Occipital lobe (tissue), 2 donors: ENCODE results near the gene FAF1. TPM values are rescaled to one million over a fixed set of nuclear protein-coding genes. Genes with fewer than 3 reads are reported as not detected.

Experiments
- DNase-seq: peaks from one replicate; lab custom pipeline; 2025; lab: John Stamatoyannopoulos, UW
- total RNA-seq: library from RNA; depleted of rRNA; stranded (reverse); fragments of >200 nt; gene quantifications from one replicate; pipeline ENCODE4 v1.2.3, GENCODE V29; 2014

FAF1 gene
- total RNA-seq, 1 donor from 2014 or later: 40.4 TPM

GRCh38 chr1:50978144-50978851 lies 18.2 kb upstream of the FAF1 start:
- no peak for DNase-seq

- DNase-seq: peak; percentile 28
Measured at GRCh38 chr1:50977575-50978143, 17.6 kb upstream of the FAF1 start.

DNA sequence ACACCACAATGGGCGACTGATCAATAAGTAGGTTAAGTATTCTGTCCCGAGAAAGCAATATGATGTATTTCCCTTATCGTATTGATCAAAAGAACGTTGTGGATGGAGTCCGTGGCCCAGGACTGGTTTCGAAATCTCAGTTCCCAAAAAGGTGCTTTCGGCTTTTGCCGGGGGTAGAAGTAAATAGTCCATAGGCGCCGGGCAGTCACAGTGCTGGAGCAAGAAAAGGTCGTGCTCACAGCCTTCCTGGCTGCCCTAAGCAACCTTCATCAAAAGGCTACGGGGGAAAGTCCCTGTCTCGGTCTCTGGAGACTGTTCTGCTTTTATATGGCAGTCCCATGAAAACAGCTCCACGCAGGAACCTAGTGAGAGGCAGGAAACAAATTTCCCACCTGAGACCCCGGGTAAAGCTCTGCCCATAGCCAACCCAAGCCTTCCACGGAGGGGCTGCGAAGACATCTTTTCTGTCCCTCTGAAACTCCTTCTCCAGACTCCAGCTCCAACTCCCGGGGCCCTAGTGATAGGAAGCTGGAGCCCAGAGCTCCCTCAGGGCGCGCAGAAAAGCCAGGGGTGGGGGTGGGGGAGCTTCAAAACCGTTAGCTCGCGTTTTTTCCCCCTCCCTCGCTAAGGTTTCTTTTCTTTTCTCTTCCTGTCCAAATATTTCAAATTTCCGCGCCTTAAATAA lies 17.0 kb upstream of the FAF1 start:
- DNase-seq: no peak

DNA sequence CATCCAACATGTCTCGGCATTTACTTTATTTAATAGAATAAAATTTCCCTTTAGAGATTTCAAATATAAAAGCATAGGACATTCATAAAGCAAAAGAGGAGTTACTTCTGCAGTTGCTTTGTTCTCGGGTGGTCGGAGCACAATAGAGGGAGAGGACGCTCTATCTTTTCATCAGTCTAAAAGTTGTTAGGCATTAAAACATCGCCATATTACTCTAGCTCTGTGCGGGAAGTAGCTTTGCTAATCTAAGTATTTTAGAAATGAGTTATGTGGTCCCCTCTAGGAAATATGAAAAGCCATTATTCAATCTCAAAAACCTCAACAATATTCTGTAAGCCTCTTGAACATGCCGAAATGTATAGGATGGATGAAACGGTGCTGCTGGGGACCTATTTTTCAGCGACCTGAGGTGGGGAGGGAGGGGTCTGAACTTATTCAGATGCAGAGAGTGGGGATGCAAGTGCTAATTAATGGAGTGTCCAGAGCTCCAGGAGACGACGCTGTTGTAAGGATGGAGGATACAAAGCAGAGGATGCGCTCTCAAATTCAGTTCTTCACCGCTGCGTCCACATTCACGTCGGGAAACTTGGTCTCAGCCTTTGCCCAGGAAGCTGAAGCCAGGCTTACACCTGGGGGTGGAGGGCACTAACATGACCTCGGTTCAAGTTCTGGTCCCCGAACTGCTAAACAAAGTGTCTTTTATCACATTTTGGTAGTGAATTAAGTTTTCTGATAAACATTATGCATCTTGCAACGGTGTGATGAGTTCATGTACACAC lies 16.2 kb upstream of the FAF1 start:
- no peak for DNase-seq

GRCh38 chr1:50975436-50975835 lies 15.4 kb upstream of the FAF1 start:
- no peak for DNase-seq

DNA sequence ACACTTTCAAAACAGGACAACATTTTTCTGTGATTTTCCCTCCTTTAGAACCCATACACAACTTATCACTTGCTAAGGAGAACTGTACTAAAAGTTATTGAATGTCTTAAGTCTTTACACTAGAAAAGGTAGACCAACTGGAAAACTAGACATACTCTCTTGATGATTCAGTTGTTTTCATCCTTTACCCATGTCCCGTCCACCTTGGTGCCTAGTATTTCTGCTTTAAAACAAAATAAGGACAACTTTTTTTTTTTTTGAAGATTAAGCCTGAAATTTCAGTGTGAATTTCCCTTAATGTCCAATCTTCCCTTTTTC lies 14.5 kb upstream of the FAF1 start:
- DNase-seq: no peak

- no peak for DNase-seq
Measured at GRCh38 chr1:50973875-50974617, 14.0 kb upstream of the FAF1 start.

GRCh38 chr1:50973255-50973654 lies 13.2 kb upstream of the FAF1 start:
- DNase-seq: no peak

- DNase-seq: no peak
Measured at GRCh38 chr1:50972766-50973165, 12.7 kb upstream of the FAF1 start.

- no peak for DNase-seq
Measured at GRCh38 chr1:50971748-50972305, 11.8 kb upstream of the FAF1 start.

GRCh38 chr1:50970931-50971582 lies 11.0 kb upstream of the FAF1 start:
- no peak for DNase-seq

- no peak for DNase-seq
Measured at GRCh38 chr1:50970509-50970887, 10.4 kb upstream of the FAF1 start.

GRCh38 chr1:50969611-50970508 lies 9.8 kb upstream of the FAF1 start, which contains the start of gene CDKN2C:
Gene CDKN2C, plus strand, starts transcription at chr1:50970245. Its CDS starts 124 bp downstream, at chr1:50970369.
- DNase-seq: peak; percentile 58

DNA sequence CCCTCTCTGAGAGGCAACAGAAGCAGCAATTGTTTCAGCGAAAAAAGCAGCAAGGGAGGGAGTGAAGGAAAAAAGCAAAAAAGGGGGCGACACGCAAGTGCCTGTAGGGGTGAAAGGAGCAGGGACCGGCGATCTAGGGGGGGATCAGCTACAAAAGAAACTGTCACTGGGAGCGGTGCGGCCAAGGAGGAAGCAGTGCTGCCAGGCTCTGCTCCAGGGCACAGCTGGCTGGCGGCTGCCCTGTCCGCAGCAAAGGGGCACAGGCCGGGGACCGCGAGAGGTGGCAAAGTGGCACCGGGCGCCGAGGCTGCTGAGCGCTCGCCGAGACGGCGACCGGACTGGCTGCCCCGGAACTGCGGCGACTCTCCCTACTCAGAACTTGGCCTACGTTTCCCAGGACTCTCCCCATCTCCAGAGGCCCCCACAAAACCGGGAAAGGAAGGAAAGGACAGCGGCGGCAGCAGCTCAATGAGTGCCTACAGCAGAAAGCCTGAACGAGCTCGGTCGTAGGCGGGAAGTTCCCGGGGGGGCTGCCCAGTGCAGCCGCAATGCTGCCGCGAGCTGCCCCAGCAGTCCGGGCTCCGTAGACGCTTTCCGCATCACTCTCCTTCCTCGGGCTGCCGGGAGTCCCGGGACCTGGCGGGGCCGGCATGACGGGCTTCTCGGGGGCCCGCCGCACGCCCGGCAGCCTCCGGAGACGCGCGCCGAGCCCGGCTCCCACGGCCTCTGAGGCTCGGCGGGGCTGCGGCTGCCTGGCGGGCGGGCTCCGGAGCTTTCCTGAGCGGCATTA lies 8.9 kb upstream of the FAF1 start:
- DNase-seq: peak; percentile 50

DNA sequence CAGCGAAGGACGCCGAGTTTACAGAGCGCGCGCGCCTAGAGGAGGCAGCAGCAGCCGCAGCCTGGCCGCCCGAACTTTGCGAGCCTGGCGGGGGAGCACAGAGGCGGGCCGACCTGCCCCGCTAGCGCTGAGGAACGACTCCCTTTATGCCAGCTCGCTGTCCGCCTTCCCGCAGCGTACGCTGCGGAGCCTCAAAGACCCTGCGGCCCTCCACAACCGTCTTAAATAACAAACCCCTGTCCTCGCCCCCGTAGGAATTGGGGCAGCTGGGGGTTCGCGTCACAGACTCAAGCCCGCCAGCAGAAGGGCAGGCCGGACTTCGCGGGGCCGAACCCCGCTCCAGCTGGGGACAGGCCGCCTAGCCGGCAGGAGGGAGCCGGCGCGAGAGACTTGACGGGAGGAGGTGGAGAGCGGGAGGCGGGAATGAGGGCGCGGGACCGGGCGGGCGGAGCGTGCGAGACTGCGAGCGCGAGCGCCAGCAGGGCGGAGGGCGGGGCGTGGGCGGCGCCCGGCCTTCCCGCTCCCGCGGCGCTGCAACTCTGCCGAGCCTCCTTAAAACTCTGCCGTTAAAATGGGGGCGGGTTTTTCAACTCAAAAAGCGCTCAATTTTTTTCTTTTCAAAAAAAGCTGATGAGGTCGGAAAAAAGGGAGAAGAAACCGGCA lies 8.2 kb upstream of the FAF1 start:
- DNase-seq: peak; percentile 81

DNA sequence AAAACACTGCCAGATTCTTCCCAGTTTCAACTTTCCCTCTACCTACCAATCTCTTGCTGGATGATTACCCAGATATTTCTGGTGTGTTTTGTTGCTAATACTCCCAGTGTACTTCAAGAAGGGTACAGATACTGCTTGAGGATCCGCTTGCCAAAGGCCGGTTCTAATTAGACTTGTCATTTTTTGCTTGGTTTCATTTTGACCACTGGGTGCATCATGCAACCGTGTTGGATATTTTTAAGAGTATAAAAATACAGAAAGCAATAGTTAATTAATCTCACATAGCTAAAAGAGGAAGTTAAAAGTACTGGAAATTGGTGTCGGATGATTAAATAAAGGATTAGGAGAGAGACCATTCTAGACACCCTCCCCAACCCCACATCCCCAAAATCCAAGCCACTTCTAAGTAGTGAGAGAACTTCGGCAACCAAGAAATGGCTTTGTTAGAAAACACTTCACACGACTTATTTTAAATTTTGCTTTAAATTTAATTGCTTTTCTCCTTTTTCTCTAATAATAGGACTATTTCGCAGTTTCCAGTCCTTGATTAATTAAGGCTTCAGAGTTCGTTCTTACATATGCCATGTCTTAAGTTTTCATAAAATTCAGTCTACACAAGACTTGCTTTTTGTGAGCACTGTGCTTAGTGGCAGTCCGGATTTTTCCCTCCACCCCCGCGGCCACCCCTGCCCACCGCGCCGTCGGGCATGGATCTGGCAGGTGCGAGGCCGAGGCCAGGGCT lies 7.5 kb upstream of the FAF1 start:
- DNase-seq: no peak

- no peak for DNase-seq
Measured at GRCh38 chr1:50966991-50967390, 6.9 kb upstream of the FAF1 start.
